ENCODE data around the gene CCL26. TPM values are rescaled to one million over a fixed set of nuclear protein-coding genes. Genes with fewer than 3 reads are reported as not detected.

Gene CCL26
- total and polyA plus RNA-seq, 9 of the 15 experiments (the other 6 are each of a cell fraction or from before 2014, with no cell fraction given) = 2.3 to 26.8 (median 8.4) TPM

- TF ChIP-seq ZNF740 (CRISPR knock-in tag; IDR thresholded peaks at IDR 0.05) (no peak), ZNF740 (tag; IDR thresholded peaks at IDR 0.05) (no peak), LEF1 (IDR thresholded peaks at IDR 0.05) (no peak), TCF7 (IDR thresholded peaks at IDR 0.05; ENCODE audit: borderline replicate concordance) (no peak), ZNF444 (CRISPR knock-in tag; IDR thresholded peaks at IDR 0.05) (no peak), ZFPM2 (CRISPR knock-in tag; IDR thresholded peaks at IDR 0.05) (no peak), CBFA2T2 (conservative IDR thresholded peaks at IDR 0.05) (no peak), NCOA4 (IDR thresholded peaks at IDR 0.05; ENCODE audit: partially characterized antibody) (no peak), THRA (IDR thresholded peaks at IDR 0.05) (no peak), ZZZ3 (IDR thresholded peaks at IDR 0.05) (no peak), IRF9 (tag; IDR thresholded peaks at IDR 0.05) (no peak), KLF1 (tag; IDR thresholded peaks at IDR 0.05) (no peak), SMAD4 (CRISPR knock-in tag; conservative IDR thresholded peaks at IDR 0.05) (peak; percentile 26), HEY1 (CRISPR knock-in tag; IDR thresholded peaks at IDR 0.05; ENCODE audit: borderline replicate concordance) (no peak), TAF9B (IDR thresholded peaks at IDR 0.05; ENCODE audit: partially characterized antibody) (no peak), HLTF (IDR thresholded peaks at IDR 0.05) (no peak), HMG20A (CRISPR knock-in tag; conservative IDR thresholded peaks at IDR 0.05) (no peak), FUS (optimal IDR thresholded peaks at IDR 0.05; ENCODE audit: low read depth, low read length) (no peak)
- TF ChIP-seq, protein P1, sequence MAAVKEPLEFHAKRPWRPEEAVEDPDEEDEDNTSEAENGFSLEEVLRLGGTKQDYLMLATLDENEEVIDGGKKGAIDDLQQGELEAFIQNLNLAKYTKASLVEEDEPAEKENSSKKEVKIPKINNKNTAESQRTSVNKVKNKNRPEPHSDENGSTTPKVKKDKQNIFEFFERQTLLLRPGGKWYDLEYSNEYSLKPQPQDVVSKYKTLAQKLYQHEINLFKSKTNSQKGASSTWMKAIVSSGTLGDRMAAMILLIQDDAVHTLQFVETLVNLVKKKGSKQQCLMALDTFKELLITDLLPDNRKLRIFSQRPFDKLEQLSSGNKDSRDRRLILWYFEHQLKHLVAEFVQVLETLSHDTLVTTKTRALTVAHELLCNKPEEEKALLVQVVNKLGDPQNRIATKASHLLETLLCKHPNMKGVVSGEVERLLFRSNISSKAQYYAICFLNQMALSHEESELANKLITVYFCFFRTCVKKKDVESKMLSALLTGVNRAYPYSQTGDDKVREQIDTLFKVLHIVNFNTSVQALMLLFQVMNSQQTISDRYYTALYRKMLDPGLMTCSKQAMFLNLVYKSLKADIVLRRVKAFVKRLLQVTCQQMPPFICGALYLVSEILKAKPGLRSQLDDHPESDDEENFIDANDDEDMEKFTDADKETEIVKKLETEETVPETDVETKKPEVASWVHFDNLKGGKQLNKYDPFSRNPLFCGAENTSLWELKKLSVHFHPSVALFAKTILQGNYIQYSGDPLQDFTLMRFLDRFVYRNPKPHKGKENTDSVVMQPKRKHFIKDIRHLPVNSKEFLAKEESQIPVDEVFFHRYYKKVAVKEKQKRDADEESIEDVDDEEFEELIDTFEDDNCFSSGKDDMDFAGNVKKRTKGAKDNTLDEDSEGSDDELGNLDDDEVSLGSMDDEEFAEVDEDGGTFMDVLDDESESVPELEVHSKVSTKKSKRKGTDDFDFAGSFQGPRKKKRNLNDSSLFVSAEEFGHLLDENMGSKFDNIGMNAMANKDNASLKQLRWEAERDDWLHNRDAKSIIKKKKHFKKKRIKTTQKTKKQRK (IDR thresholded peaks at IDR 0.05; ENCODE audit: borderline replicate concordance, low read depth, low read length) = no peak
- TF ChIP-seq, protein P2, sequence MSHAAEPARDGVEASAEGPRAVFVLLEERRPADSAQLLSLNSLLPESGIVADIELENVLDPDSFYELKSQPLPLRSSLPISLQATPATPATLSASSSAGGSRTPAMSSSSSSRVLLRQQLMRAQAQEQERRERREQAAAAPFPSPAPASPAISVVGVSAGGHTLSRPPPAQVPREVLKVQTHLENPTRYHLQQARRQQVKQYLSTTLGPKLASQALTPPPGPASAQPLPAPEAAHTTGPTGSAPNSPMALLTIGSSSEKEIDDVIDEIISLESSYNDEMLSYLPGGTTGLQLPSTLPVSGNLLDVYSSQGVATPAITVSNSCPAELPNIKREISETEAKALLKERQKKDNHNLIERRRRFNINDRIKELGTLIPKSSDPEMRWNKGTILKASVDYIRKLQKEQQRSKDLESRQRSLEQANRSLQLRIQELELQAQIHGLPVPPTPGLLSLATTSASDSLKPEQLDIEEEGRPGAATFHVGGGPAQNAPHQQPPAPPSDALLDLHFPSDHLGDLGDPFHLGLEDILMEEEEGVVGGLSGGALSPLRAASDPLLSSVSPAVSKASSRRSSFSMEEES (CRISPR knock-in tag; IDR thresholded peaks at IDR 0.05) = no peak
Observed at GRCh38 chr7:75738604-75738974, 33.4 kb downstream of the CCL26 start, which contains the start of gene HIP1 (continued).
